Measurements from ENCODE around the gene SH3RF3. TPM values are rescaled to one million over a fixed set of nuclear protein-coding genes. Genes with fewer than 3 reads are reported as not detected.
A peak's percentile ranks its signal among the peaks of the same experiment; 100 is the strongest.

Gene SH3RF3
- total and polyA plus RNA-seq, 2 of the 13 experiments (the other 11 are each of a cell fraction or from before 2014, with no cell fraction given) = 0.04 TPM; not detected in 1

DNA sequence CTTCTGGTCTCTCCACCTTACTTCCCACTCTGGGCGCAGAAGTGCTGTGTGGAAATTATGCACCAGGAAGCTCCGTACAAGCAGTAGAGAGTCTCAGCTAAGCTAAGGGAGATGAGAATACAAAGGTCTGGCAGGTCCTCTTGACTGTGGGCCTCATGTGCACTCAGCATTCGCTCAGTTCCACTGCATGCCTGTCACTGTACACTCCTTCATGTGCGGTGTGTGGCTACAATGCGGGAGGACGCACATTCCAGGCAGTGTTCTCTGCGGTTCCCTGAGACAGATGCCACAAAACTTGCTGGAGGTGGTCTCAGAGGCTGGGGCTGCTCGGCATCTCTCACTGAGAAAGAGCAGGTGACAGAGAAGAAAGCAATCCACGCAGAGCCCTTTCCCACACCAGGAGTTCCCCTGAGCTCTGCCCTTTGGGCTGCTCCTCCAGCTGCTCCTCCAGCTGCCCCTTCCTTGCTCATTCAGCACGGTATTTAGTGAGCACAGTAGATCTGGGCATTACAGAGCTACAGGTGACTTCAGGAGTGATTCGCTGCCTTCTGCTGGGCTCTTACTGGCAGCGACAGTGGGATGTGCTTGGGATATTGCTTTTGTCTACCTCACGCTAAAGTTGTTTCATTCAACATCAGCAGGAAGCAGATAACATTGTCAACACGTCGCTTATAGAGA, 176.6 kb downstream of the SH3RF3 start:
- peak; percentile 33; the same call in 1 of the 3 replicates for ATAC-seq
- in situ Hi-C loops (cut with HindIII; ENCODE audit: extremely low pct_ligation_motif_present, low pct_unique_long_range_greater_than_20kb) = no loop called here
- CTCF ChIA-PET (ENCODE audit: low intra/inter-chr PET ratio, low total read pairs) = no interaction called here
- no peak for TF ChIP-seq PITX1 (CRISPR knock-in tag; IDR thresholded peaks at IDR 0.05)
- TF ChIP-seq, protein P1, sequence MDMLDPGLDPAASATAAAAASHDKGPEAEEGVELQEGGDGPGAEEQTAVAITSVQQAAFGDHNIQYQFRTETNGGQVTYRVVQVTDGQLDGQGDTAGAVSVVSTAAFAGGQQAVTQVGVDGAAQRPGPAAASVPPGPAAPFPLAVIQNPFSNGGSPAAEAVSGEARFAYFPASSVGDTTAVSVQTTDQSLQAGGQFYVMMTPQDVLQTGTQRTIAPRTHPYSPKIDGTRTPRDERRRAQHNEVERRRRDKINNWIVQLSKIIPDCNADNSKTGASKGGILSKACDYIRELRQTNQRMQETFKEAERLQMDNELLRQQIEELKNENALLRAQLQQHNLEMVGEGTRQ (IDR thresholded peaks at IDR 0.05; ENCODE audit: low read depth, low read length) = no peak
- TF ChIP-seq, protein P1 (CRISPR knock-in tag; IDR thresholded peaks at IDR 0.05; ENCODE audit: borderline replicate concordance) = no peak
- TF ChIP-seq, protein P2, sequence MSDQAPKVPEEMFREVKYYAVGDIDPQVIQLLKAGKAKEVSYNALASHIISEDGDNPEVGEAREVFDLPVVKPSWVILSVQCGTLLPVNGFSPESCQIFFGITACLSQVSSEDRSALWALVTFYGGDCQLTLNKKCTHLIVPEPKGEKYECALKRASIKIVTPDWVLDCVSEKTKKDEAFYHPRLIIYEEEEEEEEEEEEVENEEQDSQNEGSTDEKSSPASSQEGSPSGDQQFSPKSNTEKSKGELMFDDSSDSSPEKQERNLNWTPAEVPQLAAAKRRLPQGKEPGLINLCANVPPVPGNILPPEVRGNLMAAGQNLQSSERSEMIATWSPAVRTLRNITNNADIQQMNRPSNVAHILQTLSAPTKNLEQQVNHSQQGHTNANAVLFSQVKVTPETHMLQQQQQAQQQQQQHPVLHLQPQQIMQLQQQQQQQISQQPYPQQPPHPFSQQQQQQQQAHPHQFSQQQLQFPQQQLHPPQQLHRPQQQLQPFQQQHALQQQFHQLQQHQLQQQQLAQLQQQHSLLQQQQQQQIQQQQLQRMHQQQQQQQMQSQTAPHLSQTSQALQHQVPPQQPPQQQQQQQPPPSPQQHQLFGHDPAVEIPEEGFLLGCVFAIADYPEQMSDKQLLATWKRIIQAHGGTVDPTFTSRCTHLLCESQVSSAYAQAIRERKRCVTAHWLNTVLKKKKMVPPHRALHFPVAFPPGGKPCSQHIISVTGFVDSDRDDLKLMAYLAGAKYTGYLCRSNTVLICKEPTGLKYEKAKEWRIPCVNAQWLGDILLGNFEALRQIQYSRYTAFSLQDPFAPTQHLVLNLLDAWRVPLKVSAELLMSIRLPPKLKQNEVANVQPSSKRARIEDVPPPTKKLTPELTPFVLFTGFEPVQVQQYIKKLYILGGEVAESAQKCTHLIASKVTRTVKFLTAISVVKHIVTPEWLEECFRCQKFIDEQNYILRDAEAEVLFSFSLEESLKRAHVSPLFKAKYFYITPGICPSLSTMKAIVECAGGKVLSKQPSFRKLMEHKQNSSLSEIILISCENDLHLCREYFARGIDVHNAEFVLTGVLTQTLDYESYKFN (CRISPR knock-in tag; conservative IDR thresholded peaks at IDR 0.05) = no peak
- TF ChIP-seq, protein P3, sequence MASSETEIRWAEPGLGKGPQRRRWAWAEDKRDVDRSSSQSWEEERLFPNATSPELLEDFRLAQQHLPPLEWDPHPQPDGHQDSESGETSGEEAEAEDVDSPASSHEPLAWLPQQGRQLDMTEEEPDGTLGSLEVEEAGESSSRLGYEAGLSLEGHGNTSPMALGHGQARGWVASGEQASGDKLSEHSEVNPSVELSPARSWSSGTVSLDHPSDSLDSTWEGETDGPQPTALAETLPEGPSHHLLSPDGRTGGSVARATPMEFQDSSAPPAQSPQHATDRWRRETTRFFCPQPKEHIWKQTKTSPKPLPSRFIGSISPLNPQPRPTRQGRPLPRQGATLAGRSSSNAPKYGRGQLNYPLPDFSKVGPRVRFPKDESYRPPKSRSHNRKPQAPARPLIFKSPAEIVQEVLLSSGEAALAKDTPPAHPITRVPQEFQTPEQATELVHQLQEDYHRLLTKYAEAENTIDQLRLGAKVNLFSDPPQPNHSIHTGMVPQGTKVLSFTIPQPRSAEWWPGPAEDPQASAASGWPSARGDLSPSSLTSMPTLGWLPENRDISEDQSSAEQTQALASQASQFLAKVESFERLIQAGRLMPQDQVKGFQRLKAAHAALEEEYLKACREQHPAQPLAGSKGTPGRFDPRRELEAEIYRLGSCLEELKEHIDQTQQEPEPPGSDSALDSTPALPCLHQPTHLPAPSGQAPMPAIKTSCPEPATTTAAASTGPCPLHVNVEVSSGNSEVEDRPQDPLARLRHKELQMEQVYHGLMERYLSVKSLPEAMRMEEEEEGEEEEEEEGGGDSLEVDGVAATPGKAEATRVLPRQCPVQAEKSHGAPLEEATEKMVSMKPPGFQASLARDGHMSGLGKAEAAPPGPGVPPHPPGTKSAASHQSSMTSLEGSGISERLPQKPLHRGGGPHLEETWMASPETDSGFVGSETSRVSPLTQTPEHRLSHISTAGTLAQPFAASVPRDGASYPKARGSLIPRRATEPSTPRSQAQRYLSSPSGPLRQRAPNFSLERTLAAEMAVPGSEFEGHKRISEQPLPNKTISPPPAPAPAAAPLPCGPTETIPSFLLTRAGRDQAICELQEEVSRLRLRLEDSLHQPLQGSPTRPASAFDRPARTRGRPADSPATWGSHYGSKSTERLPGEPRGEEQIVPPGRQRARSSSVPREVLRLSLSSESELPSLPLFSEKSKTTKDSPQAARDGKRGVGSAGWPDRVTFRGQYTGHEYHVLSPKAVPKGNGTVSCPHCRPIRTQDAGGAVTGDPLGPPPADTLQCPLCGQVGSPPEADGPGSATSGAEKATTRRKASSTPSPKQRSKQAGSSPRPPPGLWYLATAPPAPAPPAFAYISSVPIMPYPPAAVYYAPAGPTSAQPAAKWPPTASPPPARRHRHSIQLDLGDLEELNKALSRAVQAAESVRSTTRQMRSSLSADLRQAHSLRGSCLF (CRISPR knock-in tag; IDR thresholded peaks at IDR 0.05; ENCODE audit: borderline replicate concordance) = no peak
- TF ChIP-seq ZNF563 (CRISPR knock-in tag; IDR thresholded peaks at IDR 0.05) = no peak
- TF ChIP-seq, protein P4, sequence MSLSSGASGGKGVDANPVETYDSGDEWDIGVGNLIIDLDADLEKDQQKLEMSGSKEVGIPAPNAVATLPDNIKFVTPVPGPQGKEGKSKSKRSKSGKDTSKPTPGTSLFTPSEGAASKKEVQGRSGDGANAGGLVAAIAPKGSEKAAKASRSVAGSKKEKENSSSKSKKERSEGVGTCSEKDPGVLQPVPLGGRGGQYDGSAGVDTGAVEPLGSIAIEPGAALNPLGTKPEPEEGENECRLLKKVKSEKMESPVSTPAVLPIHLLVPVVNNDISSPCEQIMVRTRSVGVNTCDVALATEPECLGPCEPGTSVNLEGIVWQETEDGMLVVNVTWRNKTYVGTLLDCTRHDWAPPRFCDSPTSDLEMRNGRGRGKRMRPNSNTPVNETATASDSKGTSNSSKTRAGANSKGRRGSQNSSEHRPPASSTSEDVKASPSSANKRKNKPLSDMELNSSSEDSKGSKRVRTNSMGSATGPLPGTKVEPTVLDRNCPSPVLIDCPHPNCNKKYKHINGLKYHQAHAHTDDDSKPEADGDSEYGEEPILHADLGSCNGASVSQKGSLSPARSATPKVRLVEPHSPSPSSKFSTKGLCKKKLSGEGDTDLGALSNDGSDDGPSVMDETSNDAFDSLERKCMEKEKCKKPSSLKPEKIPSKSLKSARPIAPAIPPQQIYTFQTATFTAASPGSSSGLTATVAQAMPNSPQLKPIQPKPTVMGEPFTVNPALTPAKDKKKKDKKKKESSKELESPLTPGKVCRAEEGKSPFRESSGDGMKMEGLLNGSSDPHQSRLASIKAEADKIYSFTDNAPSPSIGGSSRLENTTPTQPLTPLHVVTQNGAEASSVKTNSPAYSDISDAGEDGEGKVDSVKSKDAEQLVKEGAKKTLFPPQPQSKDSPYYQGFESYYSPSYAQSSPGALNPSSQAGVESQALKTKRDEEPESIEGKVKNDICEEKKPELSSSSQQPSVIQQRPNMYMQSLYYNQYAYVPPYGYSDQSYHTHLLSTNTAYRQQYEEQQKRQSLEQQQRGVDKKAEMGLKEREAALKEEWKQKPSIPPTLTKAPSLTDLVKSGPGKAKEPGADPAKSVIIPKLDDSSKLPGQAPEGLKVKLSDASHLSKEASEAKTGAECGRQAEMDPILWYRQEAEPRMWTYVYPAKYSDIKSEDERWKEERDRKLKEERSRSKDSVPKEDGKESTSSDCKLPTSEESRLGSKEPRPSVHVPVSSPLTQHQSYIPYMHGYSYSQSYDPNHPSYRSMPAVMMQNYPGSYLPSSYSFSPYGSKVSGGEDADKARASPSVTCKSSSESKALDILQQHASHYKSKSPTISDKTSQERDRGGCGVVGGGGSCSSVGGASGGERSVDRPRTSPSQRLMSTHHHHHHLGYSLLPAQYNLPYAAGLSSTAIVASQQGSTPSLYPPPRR (CRISPR knock-in tag; IDR thresholded peaks at IDR 0.05; ENCODE audit: borderline replicate concordance) = no peak

More for the DNA sequence above, 176.6 kb downstream of the SH3RF3 start:
- Histone ChIP-seq H3K4me1 (ENCODE audit: insufficient read depth, low read length) (no peaks in the 10 kb centered on the region), H2AFZ (ENCODE audit: low read length) (no peak overlapping the region), H4K20me1 (ENCODE audit: insufficient read depth, low read length) (no peaks in the 10 kb centered on the region), H3K27ac (ENCODE audit: extremely low read length, insufficient read depth, low read length) (no peak overlapping the region), H3K36me3 (replicated peaks in 1 of 2; ENCODE audit: control insufficient read depth in 1 of 2, insufficient read depth in 2 of 2, low read length in 2 of 2) (no peaks in the 10 kb centered on the region), H3K4me2 (ENCODE audit: low read depth, low read length) (no peak overlapping the region), H3K9me3 (ENCODE audit: low read length) (no peaks in the 10 kb centered on the region), H3K79me2 (ENCODE audit: insufficient read depth, low read length) (no peaks in the 10 kb centered on the region), H3K9ac (ENCODE audit: insufficient read depth, low read depth, low read length) (no peak overlapping the region), H3K4me3 (replicated peaks in 1 of 3; ENCODE audit: insufficient read depth in 1 of 3, low read depth in 2 of 3, low read length in 3 of 3) (no peak overlapping the region), H3K27me3 (ENCODE audit: control insufficient read depth in 1 of 2, insufficient read depth in 2 of 2, low read length in 2 of 2) (peaks cover 0 to 3% of the 10 kb centered on the region in 2 experiments; a peak in 2 of 5 replicates)
- POLR2A ChIA-PET = no interaction called here
- DNase-seq (ENCODE audit: low spot score) (no peak), FAIRE-seq (no peak)
- BruUV-seq (replicated peaks) = no TSS peak
- intact Hi-C loops (cut with micrococcal nuclease; ENCODE audit: unreplicated experiment) = no loop called here
- WGBS (ENCODE audit: low lambda C conversion rate) = 68% methylated on average over 14 of the region's 15 CpGs
